ENCODE results near the gene SEZ6L.

DNA sequence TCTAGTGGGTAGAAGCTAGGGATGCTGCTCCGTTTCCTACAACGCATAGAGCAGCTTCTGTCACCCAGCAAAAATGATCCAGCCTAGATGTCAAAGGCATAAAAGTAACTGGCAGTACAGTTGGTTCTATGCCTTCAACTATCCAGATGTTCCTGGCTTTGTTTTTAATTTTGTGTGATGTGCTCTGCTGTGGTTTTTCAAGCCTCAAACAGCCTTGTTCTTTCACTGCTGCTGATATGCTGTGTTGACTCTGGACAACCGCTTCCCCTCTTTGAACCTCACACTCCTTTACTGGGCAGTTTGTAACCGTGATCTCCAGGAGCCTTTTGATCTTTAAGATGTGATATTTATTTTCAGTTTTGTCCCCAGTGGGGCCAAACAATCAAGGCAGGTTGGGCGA, 116.4 kb downstream of the SEZ6L start:
- no peak for TF ChIP-seq GATA2 (IDR thresholded peaks at IDR 0.05; ENCODE audit: low read depth, low read length)
- no peak for TF ChIP-seq GATA3 (IDR thresholded peaks at IDR 0.05; ENCODE audit: low read depth, low read length)

Data from SH-SY5Y (cell line).